B cell (primary cell): Measurements from ENCODE around the gene LMO1. TPM values are rescaled to one million over a fixed set of nuclear protein-coding genes. Genes with fewer than 3 reads are reported as not detected.

ENCODE experiments used
- ATAC-seq: fragments of 200-7000 bp; cut with Tn5 transposase; one replicate; pipeline ENCODE4 v1.10.0; 2021; ENCODE audit warnings: low read depth, mild to moderate bottlenecking, moderate number of reproducible peaks, moderate library complexity
- CTCF ChIA-PET: fragments of 350-600 bp; sonication (Branson Sonifier 250); formaldehyde crosslinking; loops from one replicate; lab custom pipeline; 2021; ENCODE audit warnings: antibody characterized with exemption, inconsistent platforms; lab: Charles Lee
- POLR2A ChIA-PET: fragments of 350-600 bp; sonication (Branson Sonifier 250); formaldehyde crosslinking; loops from one replicate; lab custom pipeline; 2021; ENCODE audit warnings: antibody characterized with exemption; lab: Charles Lee
- DNase-seq: peaks from one replicate; pipeline ENCODE4 v3.0.0; 2013
- H2AFZ ChIP-seq: 2 replicates; pipeline ENCODE4 v1.6.1; 2012; ENCODE audit warnings: mild to moderate bottlenecking, low read depth, low read length; ENCODE audit not compliant: insufficient read depth, poor library complexity, severe bottlenecking
- H3K27ac ChIP-seq, 2 donors: 1 replicate in 1 of 2; 2 replicates in 1 of 2; pipeline ENCODE4 v1.5.1; 2012 to 2013; ENCODE audit warnings: low read length in 2 of 2, mild to moderate bottlenecking in 2 of 2, moderate library complexity in 1 of 2
- H3K27me3 ChIP-seq, 4 experiments: fragments of 200-600 bp in 1 of 4; sonication (generic) in 1 of 4; replicated peaks in 1 of 4; 1 replicate in 2 of 4; 2 replicates in 2 of 4; pipeline versions ENCODE4 v1.6.1 to v1.7.0; 2013 to 2016; ENCODE audit warnings: low read length in 3 of 4, mild to moderate bottlenecking in 2 of 4, mixed read lengths in 1 of 4, moderate library complexity in 1 of 4; ENCODE audit not compliant: insufficient read depth in 4 of 4, control insufficient read depth in 3 of 4; ENCODE audit errors: control extremely low read depth in 1 of 4
- H3K36me3 ChIP-seq, 2 experiments: replicated peaks in 1 of 2; 1 replicate in 1 of 2; 2 replicates in 1 of 2; pipeline versions ENCODE4 v1.6.1 to v1.7.1; 2013; ENCODE audit warnings: low read length in 1 of 2; ENCODE audit not compliant: insufficient read depth in 2 of 2, control insufficient read depth in 1 of 2; ENCODE audit errors: control extremely low read depth in 1 of 2, extremely low read depth in 1 of 2
- H3K4me1 ChIP-seq, 2 donors: fragments of 200-600 bp in 1 of 2; sonication (generic) in 1 of 2; 1 replicate in 1 of 2; 2 replicates in 1 of 2; pipeline versions ENCODE4 v1.5.1 to v1.6.1; 2013 to 2017; ENCODE audit warnings: low read length in 2 of 2; ENCODE audit not compliant: control insufficient read depth in 2 of 2, insufficient read depth in 2 of 2
- H3K4me2 ChIP-seq: replicated peaks from 2 replicates; pipeline ENCODE3; 2012; ENCODE audit warnings: mild to moderate bottlenecking, low read depth, low read length; ENCODE audit not compliant: poor library complexity, severe bottlenecking
- H3K4me3 ChIP-seq, 5 experiments: fragments of 200-600 bp in 1 of 5; sonication (generic) in 1 of 5; 1 replicate in 3 of 5; 2 replicates in 2 of 5; pipeline versions ENCODE4 v1.5.1 to v1.7.0; 2011 to 2016; ENCODE audit warnings: low read length in 4 of 5, mild to moderate bottlenecking in 4 of 5, low read depth in 2 of 5, control low read depth in 1 of 5, moderate library complexity in 1 of 5; ENCODE audit not compliant: insufficient read depth in 1 of 5; ENCODE audit errors: control extremely low read depth in 1 of 5, extremely low read depth in 1 of 5
- H3K79me2 ChIP-seq: fragments of 200-600 bp; sonication (generic); one replicate; pipeline ENCODE4 v1.6.0; 2016; ENCODE audit warnings: low read length; ENCODE audit not compliant: control insufficient read depth, insufficient read depth
- H3K9ac ChIP-seq: fragments of 200-600 bp; sonication (generic); 2 replicates; pipeline ENCODE4 v1.6.1; 2017; ENCODE audit warnings: mild to moderate bottlenecking, low read length, moderate library complexity
- H3K9me3 ChIP-seq, 3 donors: one replicate each; pipeline versions ENCODE4 v1.6.1 to v1.7.1; 2013; ENCODE audit warnings: low read length in 2 of 3; ENCODE audit not compliant: control insufficient read depth in 2 of 3, insufficient read depth in 1 of 3; ENCODE audit errors: control extremely low read depth in 1 of 3
- H4K20me1 ChIP-seq: 2 replicates; pipeline ENCODE4 v1.6.0; 2012; ENCODE audit warnings: mild to moderate bottlenecking, low read length; ENCODE audit not compliant: insufficient read depth, control insufficient read depth, poor library complexity, severe bottlenecking
- H3K27ac Mint-ChIP-seq: one replicate; pipeline ENCODE4 v1.8.0; 2021; ENCODE audit warnings: mixed read lengths
- H3K27me3 Mint-ChIP-seq: one replicate; pipeline ENCODE4 v1.8.0; 2021; ENCODE audit warnings: mixed read lengths
- H3K4me1 Mint-ChIP-seq: one replicate; pipeline ENCODE4 v1.8.0; 2021; ENCODE audit warnings: mixed read lengths
- H3K4me3 Mint-ChIP-seq: one replicate; pipeline ENCODE4 v1.8.0; 2021; ENCODE audit warnings: mixed read lengths
- H3K9me3 Mint-ChIP-seq: one replicate; pipeline ENCODE4 v1.8.0; 2022; ENCODE audit warnings: mixed read lengths; ENCODE audit not compliant: insufficient read depth
- CTCF ChIP-seq: fragments of 200-600 bp; IDR thresholded peaks from one replicate; pipeline ENCODE4 v1.8.0; 2022; ENCODE audit warnings: antibody characterized with exemption, mild to moderate bottlenecking
- EZH2 ChIP-seq: IDR thresholded peaks from 2 replicates; pipeline ENCODE4 v1.6.1; 2012; ENCODE audit warnings: borderline replicate concordance, low read depth, mild to moderate bottlenecking, moderate library complexity, low read length; ENCODE audit not compliant: insufficient read depth, poor library complexity, severe bottlenecking
- WGBS: methylation state at CpG from one replicate; pipeline ENCODE4 v1.1.5; 2013; ENCODE audit warnings: missing lambda C conversion rate; ENCODE audit not compliant: insufficient coverage; 5-methylcytosine and 5-hydroxymethylcytosine counted together
- intact Hi-C: fragments of 100-400 bp; cut with micrococcal nuclease; formaldehyde crosslinking; loops from one replicate; pipeline ENCODE4 v1.10.0; 2022
- polyA plus RNA-seq: library from polyadenylated mRNA; depleted of rRNA; stranded (reverse); fragments of >200 nt; gene quantifications from 2 replicates; pipeline ENCODE4 v1.2.3, GENCODE V29; 2012
- total RNA-seq, 2 donors: library from RNA; stranded (reverse); fragments of 120-200 nt in 1 of 2; gene quantifications; 1 replicate in 1 of 2; 2 replicates in 1 of 2; pipeline versions ENCODE4 v1.2.3 to v1.2.4, GENCODE V29; 2013 to 2022

Gene LMO1
- total and polyA plus RNA-seq, 2 donors (not counting 1 experiment from before 2014, with no cell fraction given): 0.22 TPM; not detected in 1

DNA sequence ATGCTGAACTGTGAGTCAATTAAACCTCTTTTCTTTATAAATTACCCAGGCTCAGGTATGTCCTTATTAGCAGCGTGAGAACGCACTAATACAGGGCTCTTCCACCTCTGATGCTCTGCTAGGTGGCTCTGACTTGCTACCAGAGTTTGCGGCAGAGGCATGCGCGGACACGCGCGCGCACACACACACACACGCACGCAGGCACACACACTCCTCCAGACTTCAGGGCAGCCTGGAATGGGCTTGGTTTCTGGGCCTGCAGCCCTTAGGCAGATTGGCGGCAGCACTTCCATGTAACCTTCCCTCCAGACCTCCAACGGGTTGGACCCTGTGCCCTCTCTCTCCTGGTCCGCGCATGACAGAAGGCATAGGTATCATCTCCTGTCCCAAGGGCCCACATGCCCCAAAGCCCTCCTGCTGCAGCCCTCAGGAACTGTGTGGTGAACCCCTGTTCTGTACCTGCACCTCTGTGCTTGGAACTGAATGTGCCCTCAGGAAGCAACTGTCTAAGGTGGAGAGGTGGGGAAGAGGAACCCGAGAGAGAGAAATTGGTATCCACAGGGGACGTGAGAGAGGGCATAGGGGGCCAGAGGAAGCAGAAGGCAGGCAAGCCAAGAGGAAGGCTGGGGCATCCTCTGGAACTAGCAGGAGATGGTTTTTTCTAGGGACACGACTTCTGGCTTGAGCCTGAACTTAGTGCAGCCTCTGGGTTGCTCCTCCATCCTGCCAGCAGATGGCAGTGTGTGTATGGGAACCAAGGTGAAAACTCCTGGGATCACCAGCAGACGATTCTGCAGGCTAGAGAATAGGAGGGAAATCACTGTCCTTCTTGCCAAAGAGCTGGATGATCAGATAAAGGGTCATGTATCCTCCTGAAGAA, 71.4 kb downstream of the LMO1 start:
- Mint-ChIP-seq H3K4me1 (peaks cover 13% of the 10 kb centered on the region), H3K9me3 (no peaks in the 10 kb centered on the region), H3K27ac (no peak overlapping the region), H3K27me3 (peaks cover 20% of the 10 kb centered on the region), H3K4me3 (no peak overlapping the region)
- Histone ChIP-seq H3K4me3 (no peak overlapping the region), H2AFZ (no peak overlapping the region), H3K4me2 (peak overlapping the region; percentile 44), H3K9ac (no peak overlapping the region), H3K9me3 (no peaks in the 10 kb centered on the region), H3K79me2 (no peaks in the 10 kb centered on the region), H3K36me3 (no peaks in the 10 kb centered on the region), H3K27me3 (peaks cover 0 to 2% (median 0%) of the 10 kb centered on the region in 4 experiments), H3K4me1 (peaks cover 12 to 15% of the 10 kb centered on the region in 2 donors), H4K20me1 (no peaks in the 10 kb centered on the region), H3K27ac (no peak overlapping the region)
- DNase-seq: peak; percentile 78
- CTCF ChIA-PET: interaction anchor here (0.7 to 7.8 kb wide), 14 partner anchors 9 to 392 kb away, joined by 3 to 327 read pairs (median 4); partner anchors contain the start of genes LMO1 and RIC3
- ATAC-seq: peak; percentile 81
- POLR2A ChIA-PET: no interaction called here
- peak; percentile 94 for TF ChIP-seq CTCF
- no peak for TF ChIP-seq EZH2
- intact Hi-C loops: loop anchor here (1.0 kb wide), 4 partner anchors 10 to 374 kb away; partner anchors contain the start of gene LMO1
- 75% methylated on average over 18 of the region's 19 CpGs for WGBS

GRCh38 chr11:8190431-8190830, 73.2 kb downstream of the LMO1 start:
- Histone ChIP-seq H3K9ac (no peak overlapping the region), H3K4me3 (no peak overlapping the region), H3K4me2 (no peak overlapping the region), H4K20me1 (no peaks in the 10 kb centered on the region), H3K27ac (no peak overlapping the region), H3K4me1 (peaks cover 5 to 14% of the 10 kb centered on the region in 2 donors), H3K79me2 (no peaks in the 10 kb centered on the region), H2AFZ (no peak overlapping the region), H3K36me3 (no peaks in the 10 kb centered on the region), H3K9me3 (no peaks in the 10 kb centered on the region), H3K27me3 (peaks cover 0 to 7% (median 1%) of the 10 kb centered on the region in 4 experiments)
- intact Hi-C loops: no loop called here
- no peak for TF ChIP-seq CTCF
- no peak for TF ChIP-seq EZH2
- H3K4me3 Mint-ChIP-seq: no peak overlapping the region
- H3K27me3 Mint-ChIP-seq: peaks cover 31% of the 10 kb centered on the region
- DNase-seq (no peak), ATAC-seq (no peak)
- peaks cover 6% of the 10 kb centered on the region for H3K4me1 Mint-ChIP-seq
- ChIA-PET CTCF (interaction anchor here (0.7 to 3.7 kb wide), 11 partner anchors 11 to 735 kb away, joined by 3 to 48 read pairs (median 4); partner anchors contain the start of gene LMO1), POLR2A (interaction anchor here (0.6 kb wide), 1 partner anchor 482 kb away, joined by 4 read pairs; no protein-coding TSS in a partner anchor)
- WGBS: 50% methylated on average over 2 of the region's 2 CpGs
- no peak overlapping the region for H3K27ac Mint-ChIP-seq
- H3K9me3 Mint-ChIP-seq: no peaks in the 10 kb centered on the region
